Epithelial cell of proximal tubule (primary cell): ENCODE results near the gene SYT12. TPM values are rescaled to one million over a fixed set of nuclear protein-coding genes. Genes with fewer than 3 reads are reported as not detected.

Experiments
- DNase-seq: peaks from one replicate; pipeline ENCODE4 v3.0.0-alpha.2; 2011; ENCODE audit warnings: low read depth
- H3K4me3 ChIP-seq: 2 replicates; pipeline ENCODE4 v1.5.1; 2011; ENCODE audit warnings: low read depth, mild to moderate bottlenecking, low read length
- CTCF ChIP-seq: conservative IDR thresholded peaks from 2 replicates; pipeline ENCODE4 v1.5.1; 2012; ENCODE audit warnings: low read depth, mild to moderate bottlenecking, low read length
- total RNA-seq: library from RNA; depleted of rRNA; stranded (reverse); fragments of >200 nt; gene quantifications from 2 replicates; pipeline ENCODE4 v1.2.3, GENCODE V29; 2015

Gene SYT12
- total RNA-seq, 1 donor from 2014 or later = 0.58 TPM

- no peak for DNase-seq
- no peak for TF ChIP-seq CTCF
- H3K4me3 ChIP-seq = no peak overlapping the region
These were observed 8.0 kb downstream of the SYT12 start for GRCh38 chr11:67030976-67031375.

- no peak overlapping the region for H3K4me3 ChIP-seq
- no peak for TF ChIP-seq CTCF
- DNase-seq = no peak
These were observed 9.0 kb downstream of the SYT12 start for GRCh38 chr11:67031791-67032561.

- no peak overlapping the region for H3K4me3 ChIP-seq
- DNase-seq = peak; percentile 46
- no peak for TF ChIP-seq CTCF
These were observed 10.1 kb downstream of the SYT12 start for GRCh38 chr11:67032830-67033551.

GRCh38 chr11:67033661-67034166 is 10.8 kb downstream of the SYT12 start:
- TF ChIP-seq CTCF = no peak
- no peak for DNase-seq
- H3K4me3 ChIP-seq = no peak overlapping the region

- no peak for TF ChIP-seq CTCF
- H3K4me3 ChIP-seq = no peak overlapping the region
- no peak for DNase-seq
These were observed 11.4 kb downstream of the SYT12 start for GRCh38 chr11:67034350-67034749.

GRCh38 chr11:67040147-67040546 is 17.2 kb downstream of the SYT12 start:
- H3K4me3 ChIP-seq = no peak overlapping the region
- DNase-seq = no peak
- peak; percentile 5 for TF ChIP-seq CTCF

- no peak for TF ChIP-seq CTCF
- no peak overlapping the region for H3K4me3 ChIP-seq
- no peak for DNase-seq
These were observed 18.7 kb downstream of the SYT12 start for GRCh38 chr11:67041602-67042001.
